Thyroid gland (tissue), 4 donors: ENCODE results near the gene GIPC2. TPM values are rescaled to one million over a fixed set of nuclear protein-coding genes. Genes with fewer than 3 reads are reported as not detected.

ENCODE experiments used
- DNase-seq, 2 donors: peaks; one replicate each; pipeline ENCODE4 v3.0.0-alpha.2; 2019
- H3K27ac ChIP-seq, 3 donors: fragments of 200-600 bp; sonication (generic); 1 replicate in 2 of 3; 2 replicates in 1 of 3; pipeline ENCODE4 v1.5.1; 2016 to 2019; ENCODE audit warnings: mild to moderate bottlenecking in 1 of 3, moderate library complexity in 1 of 3
- H3K27me3 ChIP-seq: fragments of 200-600 bp; sonication (generic); one replicate; pipeline ENCODE4 v1.5.1; 2019
- H3K36me3 ChIP-seq, 2 donors: fragments of 200-600 bp; sonication (generic); one replicate each; pipeline ENCODE4 v1.5.1; 2016 to 2019
- H3K4me1 ChIP-seq, 2 donors: fragments of 200-600 bp; sonication (generic); one replicate each; pipeline ENCODE4 v1.5.1; 2017 to 2019
- H3K4me3 ChIP-seq, 3 donors: fragments of 200-600 bp; sonication (generic); replicated peaks in 1 of 3; 1 replicate in 2 of 3; 2 replicates in 1 of 3; pipeline ENCODE4 v1.5.1; 2016; ENCODE audit warnings: mild to moderate bottlenecking in 1 of 3
- H3K9me3 ChIP-seq: fragments of 200-600 bp; sonication (generic); one replicate; pipeline ENCODE4 v1.5.1; 2017
- POLR2A ChIP-seq, 2 donors: fragments of 450-650 bp; IDR thresholded peaks; one replicate each; pipeline ENCODE4 v1.6.1; 2017; ENCODE audit warnings: antibody characterized with exemption in 2 of 2, mild to moderate bottlenecking in 2 of 2, moderate library complexity in 1 of 2
- WGBS, 2 donors: methylation state at CpG; one replicate each; pipeline ENCODE4 v1.1.5; 2017; 5-methylcytosine and 5-hydroxymethylcytosine counted together
- intact Hi-C: fragments of 100-400 bp; cut with DNase I; formaldehyde crosslinking; loops from one replicate; pipeline ENCODE4 v1.15.1; 2023
- total RNA-seq, 4 donors: library from RNA; depleted of rRNA; stranded (reverse); fragments of >200 nt; gene quantifications; one replicate each; pipeline ENCODE4 v1.2.3, GENCODE V29; 2016
- TF ChIP-seq, protein P1 (sequence below), 6 experiments: fragments of 200-600 bp in 3 of 6; fragments of 450-650 bp in 3 of 6; sonication (generic) in 3 of 6; IDR thresholded peaks; one replicate each; pipeline ENCODE4 v1.5.1; 2016 to 2019; ENCODE audit warnings: antibody characterized with exemption in 6 of 6, mild to moderate bottlenecking in 2 of 6, inconsistent platforms in 1 of 6, moderate library complexity in 1 of 6

GIPC2 gene
- total RNA-seq, 4 donors from 2014 or later = 1.5 to 5.0 (median 2.6) TPM

DNA sequence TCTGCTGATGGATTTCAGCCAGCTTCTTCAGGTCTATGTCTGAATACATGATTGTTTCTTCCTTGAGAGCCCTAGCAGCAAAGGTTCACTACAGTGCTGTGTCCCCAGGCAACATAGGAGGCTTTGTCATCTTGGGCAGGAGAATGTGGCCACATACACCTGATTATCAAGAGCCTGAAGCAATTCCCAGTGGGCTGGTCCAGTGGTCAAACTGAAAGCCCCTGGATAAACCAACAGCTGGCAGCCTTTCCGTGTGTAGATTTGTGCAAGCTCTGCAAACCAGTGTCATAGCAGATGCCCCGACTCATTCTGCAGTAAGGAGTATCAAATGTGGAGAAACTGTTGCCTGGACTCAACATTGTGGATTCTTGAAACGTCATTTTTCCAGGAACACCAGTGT is 2.3 kb upstream of the GIPC2 start:
- H3K27ac ChIP-seq = no peak overlapping the region
- no peak overlapping the region for H3K4me3 ChIP-seq
- H3K9me3 ChIP-seq = no peaks in the 10 kb centered on the region
- intact Hi-C loops = no loop called here
- H3K36me3 ChIP-seq = no peaks in the 10 kb centered on the region
- DNase-seq = no peak
- 71 to 75% methylated on average over 3 of the region's 3 CpGs for WGBS, 2 donors
- TF ChIP-seq, protein P1, sequence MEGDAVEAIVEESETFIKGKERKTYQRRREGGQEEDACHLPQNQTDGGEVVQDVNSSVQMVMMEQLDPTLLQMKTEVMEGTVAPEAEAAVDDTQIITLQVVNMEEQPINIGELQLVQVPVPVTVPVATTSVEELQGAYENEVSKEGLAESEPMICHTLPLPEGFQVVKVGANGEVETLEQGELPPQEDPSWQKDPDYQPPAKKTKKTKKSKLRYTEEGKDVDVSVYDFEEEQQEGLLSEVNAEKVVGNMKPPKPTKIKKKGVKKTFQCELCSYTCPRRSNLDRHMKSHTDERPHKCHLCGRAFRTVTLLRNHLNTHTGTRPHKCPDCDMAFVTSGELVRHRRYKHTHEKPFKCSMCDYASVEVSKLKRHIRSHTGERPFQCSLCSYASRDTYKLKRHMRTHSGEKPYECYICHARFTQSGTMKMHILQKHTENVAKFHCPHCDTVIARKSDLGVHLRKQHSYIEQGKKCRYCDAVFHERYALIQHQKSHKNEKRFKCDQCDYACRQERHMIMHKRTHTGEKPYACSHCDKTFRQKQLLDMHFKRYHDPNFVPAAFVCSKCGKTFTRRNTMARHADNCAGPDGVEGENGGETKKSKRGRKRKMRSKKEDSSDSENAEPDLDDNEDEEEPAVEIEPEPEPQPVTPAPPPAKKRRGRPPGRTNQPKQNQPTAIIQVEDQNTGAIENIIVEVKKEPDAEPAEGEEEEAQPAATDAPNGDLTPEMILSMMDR (IDR thresholded peaks at IDR 0.05) = no peak
- TF ChIP-seq POLR2A (IDR thresholded peaks at IDR 0.05) = no peak
- H3K27me3 ChIP-seq = no peaks in the 10 kb centered on the region
- peaks cover 0 to 4% of the 10 kb centered on the region in 2 donors for H3K4me1 ChIP-seq

DNA sequence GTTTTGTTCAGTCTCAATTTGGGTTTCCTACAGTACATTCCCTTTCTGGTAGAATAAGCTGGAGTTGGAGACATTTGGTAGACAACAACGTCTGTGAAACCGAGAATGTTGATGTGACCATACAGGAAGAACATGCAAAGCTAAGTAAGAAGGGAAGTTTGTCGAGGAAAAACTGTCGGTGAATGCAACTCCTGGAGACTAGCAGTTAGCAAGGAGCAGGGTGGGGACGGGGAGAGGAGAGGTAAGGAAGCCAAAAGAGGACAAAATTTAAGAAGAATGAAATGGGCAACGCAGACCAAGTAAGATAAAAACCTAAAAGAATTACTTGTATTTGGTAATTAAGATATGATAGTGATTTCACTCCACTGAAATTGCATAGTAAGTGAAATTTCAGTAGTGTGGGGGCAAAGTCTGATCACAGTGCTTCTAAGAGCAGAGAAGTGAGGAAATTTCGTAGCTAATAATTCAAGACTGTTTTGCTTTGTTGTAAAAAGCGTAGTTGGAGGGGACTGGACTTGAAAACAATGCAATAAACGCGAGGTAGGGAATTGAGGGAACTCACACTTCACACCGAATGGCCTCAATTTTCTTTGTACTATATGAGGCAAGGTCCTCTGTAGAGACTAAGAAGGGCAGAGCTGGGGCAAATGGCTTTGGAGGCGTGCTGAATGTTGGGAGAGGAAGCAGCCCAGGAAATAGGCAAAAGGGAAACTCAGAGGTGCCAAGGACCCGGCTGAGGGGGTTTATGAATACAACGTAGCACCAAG is 787 bp upstream of the GIPC2 start:
- Histone ChIP-seq H3K4me1 (peaks cover 0 to 4% of the 10 kb centered on the region in 2 donors), H3K36me3 (no peaks in the 10 kb centered on the region), H3K4me3 (peak overlapping the region in 1 of 3 donors; percentile 43), H3K27ac (peak overlapping the region in 1 of 3 donors; percentile 35), H3K27me3 (no peaks in the 10 kb centered on the region), H3K9me3 (no peaks in the 10 kb centered on the region)
- TF ChIP-seq POLR2A (IDR thresholded peaks at IDR 0.05) = no peak
- TF ChIP-seq, protein P1 (IDR thresholded peaks at IDR 0.05) = no peak
- intact Hi-C loops = no loop called here
- WGBS, 2 donors = 78 to 83% methylated on average over 14 of the region's 14 CpGs
- DNase-seq = no peak

DNA sequence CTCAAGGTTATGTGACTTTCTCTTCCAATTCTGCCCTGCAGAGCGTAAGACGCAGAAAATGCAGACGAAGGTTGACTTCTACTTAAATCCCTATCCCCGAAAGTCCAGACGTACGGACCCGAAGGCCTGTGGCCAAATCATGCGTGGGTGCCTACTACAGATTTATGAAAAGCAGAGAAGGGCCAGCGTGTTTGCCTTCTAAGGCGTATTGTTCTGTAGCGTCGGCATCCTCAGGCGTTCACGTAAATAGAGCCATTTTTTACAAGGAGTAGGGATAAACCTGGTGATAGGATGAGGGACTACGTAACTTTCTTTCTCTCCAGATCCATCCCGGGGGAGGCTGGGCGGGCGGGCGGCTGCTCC is 222 bp upstream of the GIPC2 start:
- no peak for DNase-seq
- Histone ChIP-seq H3K27me3 (no peaks in the 10 kb centered on the region), H3K4me3 (peak overlapping the region in 2 of 3 donors; percentile 19 to 43), H3K27ac (peak overlapping the region in 1 of 3 donors; percentile 35), H3K4me1 (peaks cover 0 to 4% of the 10 kb centered on the region in 2 donors), H3K9me3 (no peaks in the 10 kb centered on the region), H3K36me3 (no peaks in the 10 kb centered on the region)
- intact Hi-C loops = no loop called here
- WGBS, 2 donors = 58 to 60% methylated on average over 15 to 19 of the region's 19 CpGs
- no peak for TF ChIP-seq POLR2A (IDR thresholded peaks at IDR 0.05)
- TF ChIP-seq, protein P1 (IDR thresholded peaks at IDR 0.05) = no peak

DNA sequence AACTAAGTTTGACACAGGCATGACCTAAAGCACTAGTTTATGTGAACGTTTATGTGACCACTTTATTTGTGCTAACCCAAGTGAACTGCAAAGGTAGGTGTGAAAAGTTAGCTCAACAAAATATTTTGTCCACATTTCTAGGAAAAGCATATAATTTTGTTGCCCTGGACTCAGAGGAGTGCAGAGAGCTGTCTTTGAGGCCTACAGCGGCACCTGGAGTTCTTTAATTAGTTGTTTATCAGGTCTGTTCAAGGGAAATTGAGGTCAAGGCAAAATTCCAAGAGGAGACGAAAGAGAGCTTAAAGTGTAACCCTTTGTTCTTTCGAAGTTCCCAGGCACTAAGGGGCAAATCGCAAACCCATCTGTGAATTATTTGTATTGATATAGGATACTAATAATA is 1.3 kb downstream of the GIPC2 start:
- Histone ChIP-seq H3K36me3 (no peaks in the 10 kb centered on the region), H3K4me3 (no peak overlapping the region), H3K9me3 (no peaks in the 10 kb centered on the region), H3K27me3 (no peaks in the 10 kb centered on the region), H3K4me1 (peaks cover 0 to 4% of the 10 kb centered on the region in 2 donors), H3K27ac (no peak overlapping the region)
- no peak for TF ChIP-seq POLR2A (IDR thresholded peaks at IDR 0.05)
- TF ChIP-seq, protein P1 (IDR thresholded peaks at IDR 0.05) = no peak
- intact Hi-C loops = no loop called here
- no peak for DNase-seq
- WGBS, 2 donors = 77 to 87% methylated on average over 5 of the region's 5 CpGs

DNA sequence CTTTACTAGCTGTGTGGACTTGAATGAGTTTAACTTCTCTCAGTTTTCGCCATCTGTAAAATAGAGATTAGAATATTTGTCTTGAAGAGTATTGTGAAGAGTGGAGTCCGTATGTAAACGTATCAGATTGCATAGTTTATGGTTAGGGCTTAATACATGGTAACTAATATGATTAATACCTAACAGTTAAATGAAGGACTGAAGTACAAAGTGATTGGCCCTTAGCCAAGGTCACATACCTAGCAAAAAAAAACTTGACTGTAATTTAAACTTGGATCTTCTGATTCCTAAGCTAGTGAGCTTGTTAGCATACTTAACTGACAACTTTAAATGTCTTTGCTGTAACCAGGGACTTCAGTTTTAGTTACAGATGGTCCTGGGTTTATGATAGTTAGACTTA is 1.9 kb downstream of the GIPC2 start:
- Histone ChIP-seq H3K27me3 (no peaks in the 10 kb centered on the region), H3K36me3 (no peaks in the 10 kb centered on the region), H3K4me1 (peaks cover 0 to 4% of the 10 kb centered on the region in 2 donors), H3K27ac (no peak overlapping the region), H3K4me3 (no peak overlapping the region), H3K9me3 (no peaks in the 10 kb centered on the region)
- intact Hi-C loops = no loop called here
- WGBS, 2 donors = 92 to 96% methylated on average over 3 of the region's 3 CpGs
- no peak for DNase-seq
- TF ChIP-seq, protein P1 (IDR thresholded peaks at IDR 0.05) = no peak
- no peak for TF ChIP-seq POLR2A (IDR thresholded peaks at IDR 0.05)
